Nephron (organoid): ENCODE measurements around the gene GPR62.

Source experiments
- H3K27ac Mint-ChIP-seq, 3 experiments: 2 replicates each; pipeline ENCODE4 v1.8.0; 2020; ENCODE audit warnings: mixed read lengths in 3 of 3, mild to moderate bottlenecking in 2 of 3, moderate library complexity in 1 of 3
- H3K27me3 Mint-ChIP-seq: 2 replicates; pipeline ENCODE4 v1.8.0; 2021; ENCODE audit warnings: low read depth, mild to moderate bottlenecking, moderate library complexity, mixed read lengths
- H3K36me3 Mint-ChIP-seq: 2 replicates; pipeline ENCODE4 v1.8.0; 2020; ENCODE audit warnings: low read depth, mixed read lengths
- H3K4me1 Mint-ChIP-seq: 2 replicates; pipeline ENCODE4 v1.8.0; 2020; ENCODE audit warnings: mixed read lengths
- H3K4me3 Mint-ChIP-seq, 3 experiments: 2 replicates each; pipeline ENCODE4 v1.8.0; 2020; ENCODE audit warnings: mild to moderate bottlenecking in 3 of 3, mixed read lengths in 3 of 3, moderate library complexity in 2 of 3
- H3K9me3 Mint-ChIP-seq: 2 replicates; pipeline ENCODE4 v1.8.0; 2020; ENCODE audit warnings: mixed read lengths
- CTCF ChIP-seq, 3 experiments: fragments of 200-600 bp; sonication (generic); IDR thresholded peaks; one replicate each; pipeline ENCODE4 v1.5.0; 2021; ENCODE audit warnings: antibody characterized with exemption in 3 of 3; ENCODE audit not compliant: unreplicated experiment in 3 of 3

GPR62 gene

GRCh38 chr3:51966486-51966885 lies 11.3 kb downstream of the GPR62 start:
- H3K9me3 Mint-ChIP-seq, result no peaks in the 10 kb centered on the region
- TF ChIP-seq CTCF (IDR thresholded peaks at IDR 0.05; ENCODE audit: unreplicated experiment in 3 of 3), result no peak
- peak overlapping the region; percentile 42 to 92 (median 91) for H3K27ac Mint-ChIP-seq
- H3K4me3 Mint-ChIP-seq, result peak overlapping the region; percentile 94 to 97 (median 96)
- peaks cover 64% of the 10 kb centered on the region for H3K4me1 Mint-ChIP-seq
- peaks cover 3% of the 10 kb centered on the region for H3K27me3 Mint-ChIP-seq
- no peaks in the 10 kb centered on the region for H3K36me3 Mint-ChIP-seq

DNA sequence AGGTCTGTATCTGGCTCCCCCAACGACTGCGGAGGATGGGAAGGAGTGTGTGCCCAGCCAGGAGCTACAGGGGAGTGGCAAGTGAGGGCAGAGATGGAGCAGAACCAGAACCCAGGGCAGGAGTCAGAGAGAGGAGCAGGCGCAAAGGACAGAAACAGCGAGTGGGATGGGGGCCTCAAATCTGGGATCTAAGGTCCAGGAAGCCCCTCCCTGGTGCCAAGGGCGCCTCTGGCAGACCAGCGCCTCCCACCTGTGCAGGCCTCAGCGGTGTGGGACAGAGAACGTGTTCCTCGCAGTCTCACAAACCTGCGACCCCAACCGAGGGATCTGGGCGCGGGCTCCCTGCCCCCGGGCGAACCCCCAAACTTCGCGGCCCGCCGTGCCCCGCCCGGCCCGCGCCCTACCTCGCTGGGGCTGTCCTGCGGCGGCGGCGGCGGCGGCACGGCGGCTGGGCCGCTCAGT lies 11.8 kb downstream of the GPR62 start:
- peaks cover 3% of the 10 kb centered on the region for H3K27me3 Mint-ChIP-seq
- H3K36me3 Mint-ChIP-seq, result no peaks in the 10 kb centered on the region
- TF ChIP-seq CTCF (IDR thresholded peaks at IDR 0.05; ENCODE audit: unreplicated experiment in 3 of 3), result no peak
- H3K27ac Mint-ChIP-seq, result peak overlapping the region; percentile 42 to 92 (median 91)
- H3K4me3 Mint-ChIP-seq, result peak overlapping the region; percentile 94 to 97 (median 96)
- peaks cover 59% of the 10 kb centered on the region for H3K4me1 Mint-ChIP-seq
- H3K9me3 Mint-ChIP-seq, result no peaks in the 10 kb centered on the region

DNA sequence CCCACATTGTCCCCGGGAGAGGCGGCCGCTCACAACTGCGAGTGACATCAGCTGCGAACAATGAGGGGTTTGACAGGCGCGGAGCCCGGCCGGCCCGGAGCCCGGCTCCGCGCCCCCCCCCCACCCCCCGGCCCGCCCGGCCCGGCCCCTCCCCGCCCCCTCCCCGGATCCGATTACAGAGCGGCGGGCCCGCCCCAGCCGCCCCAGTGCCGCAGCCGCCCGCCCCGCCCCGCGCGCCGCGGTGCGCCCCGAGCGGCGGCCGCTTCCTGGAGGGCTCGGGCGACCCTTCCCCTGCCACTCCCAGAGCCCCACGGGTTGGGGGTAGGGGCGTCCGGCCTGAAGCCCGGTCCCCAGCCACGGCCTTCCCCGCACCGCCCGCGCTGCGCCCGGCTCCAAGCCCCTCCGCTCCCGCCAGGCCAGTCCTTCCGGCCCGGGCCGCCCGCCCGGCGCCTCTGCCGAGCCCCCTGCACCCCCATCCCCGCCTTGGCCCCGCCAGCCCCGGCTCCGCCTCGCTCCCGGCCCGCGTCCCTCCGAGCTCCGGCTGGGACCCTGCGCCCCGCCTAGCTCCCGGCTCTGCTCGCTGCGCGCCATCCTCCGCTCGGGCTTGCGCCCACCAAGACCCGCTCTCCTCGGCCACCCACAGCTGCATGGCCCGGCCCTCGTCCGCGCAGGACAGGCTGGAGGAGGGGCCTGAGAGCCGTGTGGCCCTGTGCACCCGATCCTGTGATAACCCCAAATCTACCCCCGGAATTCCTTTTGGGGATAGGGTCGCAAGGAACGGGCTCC lies 12.4 kb downstream of the GPR62 start, which contains the start of gene PCBP4:
TSS of gene PCBP4 (minus strand) at position 71 of the 786 bp plus-strand sequence. CDS start 6,214 bp downstream, outside the sequence.
- Mint-ChIP-seq H3K4me3 (peak within 1 kb of the TSS; percentile 94 to 97 (median 96)), H3K27ac (peak within 1 kb of the TSS; percentile 79 to 96 (median 91)), H3K27me3 (peaks cover 3% of the 10 kb centered on the region)

DNA sequence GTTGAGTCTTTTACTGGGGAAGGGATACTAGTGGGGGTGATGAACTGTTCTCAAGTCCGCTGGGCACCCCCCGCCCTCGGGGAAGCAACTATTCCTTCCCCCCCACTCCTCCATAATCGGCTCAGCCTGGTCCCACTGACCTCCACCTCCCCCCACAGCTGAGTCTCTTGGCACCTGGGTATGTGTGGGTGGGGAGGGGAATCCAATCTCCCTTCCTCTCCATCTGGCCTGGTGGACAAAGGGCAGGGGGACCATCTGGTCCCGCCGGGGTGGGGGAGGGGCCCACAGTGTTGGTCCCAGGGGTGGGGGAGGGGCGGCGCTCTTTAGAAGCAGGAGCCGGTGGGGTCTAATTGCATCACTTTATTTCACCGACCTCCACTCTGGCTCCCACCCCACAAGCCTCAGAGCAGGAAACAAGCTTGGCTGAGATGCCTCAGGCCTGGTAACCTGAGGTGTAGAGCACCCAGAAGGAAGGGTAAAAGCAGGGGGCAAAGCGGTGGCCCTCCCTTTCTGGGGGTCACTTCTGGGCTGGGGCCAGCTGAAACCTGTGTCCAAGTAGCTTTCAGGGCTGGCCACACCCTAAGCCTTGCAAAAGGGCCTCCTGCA lies 13.1 kb downstream of the GPR62 start:
- H3K27ac Mint-ChIP-seq, result peak overlapping the region; percentile 79 to 96 (median 90)
- peaks cover 3% of the 10 kb centered on the region for H3K27me3 Mint-ChIP-seq
- no peaks in the 10 kb centered on the region for H3K36me3 Mint-ChIP-seq
- no peak for TF ChIP-seq CTCF (IDR thresholded peaks at IDR 0.05; ENCODE audit: unreplicated experiment in 3 of 3)
- H3K4me1 Mint-ChIP-seq, result peaks cover 49% of the 10 kb centered on the region
- H3K9me3 Mint-ChIP-seq, result no peaks in the 10 kb centered on the region
- H3K4me3 Mint-ChIP-seq, result peak overlapping the region; percentile 89 to 93 (median 90)

More for the DNA sequence above, 12.4 kb downstream of the GPR62 start, which contains the start of gene PCBP4:
- TF ChIP-seq CTCF (IDR thresholded peaks at IDR 0.05; ENCODE audit: unreplicated experiment in 3 of 3), result no peak
- Mint-ChIP-seq H3K4me1 (peaks cover 54% of the 10 kb centered on the region), H3K36me3 (no peaks in the 10 kb centered on the region), H3K9me3 (no peaks in the 10 kb centered on the region)

DNA sequence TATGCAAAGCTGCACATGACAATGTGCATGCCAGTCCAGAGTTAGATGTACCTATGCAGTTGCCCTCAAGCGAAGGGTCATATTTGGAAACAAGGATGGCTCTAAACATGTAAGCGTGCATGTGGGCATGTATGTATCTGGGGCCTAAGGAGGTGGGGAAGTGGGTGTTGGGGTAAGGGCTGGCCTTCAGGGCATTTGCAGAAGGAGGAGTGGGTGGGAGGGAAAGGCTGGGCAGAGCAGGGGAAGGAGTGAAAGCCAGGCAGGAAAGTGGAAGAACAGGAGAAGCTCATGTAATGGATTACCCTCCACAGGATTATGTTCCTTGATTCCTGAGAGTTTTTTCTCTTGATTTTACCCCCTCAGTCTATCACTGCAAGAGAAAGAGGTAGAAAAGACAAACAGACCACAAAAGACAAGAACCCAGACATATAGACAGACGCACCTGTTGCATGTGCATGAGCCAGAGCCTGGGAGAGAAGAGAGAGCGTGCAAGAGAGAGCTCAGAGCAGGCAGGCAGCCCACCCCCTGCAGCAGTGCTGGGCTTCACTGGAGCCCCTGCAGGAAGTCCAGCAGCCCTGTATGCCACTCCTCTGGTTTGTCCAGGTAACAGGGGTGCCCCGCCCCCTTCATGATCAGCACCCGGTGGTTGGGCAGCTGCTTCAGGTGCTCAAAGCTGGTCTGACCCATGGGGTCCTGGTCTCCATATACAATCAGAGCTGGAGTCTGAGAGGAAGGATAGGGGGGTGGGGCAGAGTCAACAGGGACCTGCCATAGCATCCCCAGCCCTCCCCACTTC lies 13.9 kb downstream of the GPR62 start:
- Mint-ChIP-seq H3K4me3 (peak overlapping the region; percentile 89 to 93 (median 90)), H3K27ac (peak overlapping the region; percentile 79 to 96 (median 90)), H3K9me3 (no peaks in the 10 kb centered on the region), H3K27me3 (peaks cover 3% of the 10 kb centered on the region), H3K4me1 (peaks cover 49% of the 10 kb centered on the region), H3K36me3 (no peaks in the 10 kb centered on the region)
- no peak for TF ChIP-seq CTCF (IDR thresholded peaks at IDR 0.05; ENCODE audit: unreplicated experiment in 3 of 3)
